ACC112 (cell line): ENCODE data around the gene MLLT3.
A peak's percentile ranks its signal among the peaks of the same experiment; 100 is the strongest.

Experiments
- H2AFZ ChIP-seq: fragments of 200-600 bp; sonication (generic); one replicate; pipeline ENCODE4 v1.6.0; 2017; ENCODE audit warnings: antibody characterized with exemption, low read length; ENCODE audit not compliant: unreplicated experiment
- H3K27ac ChIP-seq: fragments of 200-600 bp; sonication (generic); 2 replicates; pipeline ENCODE4 v1.5.1; 2014; ENCODE audit warnings: low read depth, mild to moderate bottlenecking, antibody characterized with exemption, low read length, moderate library complexity
- H3K27me3 ChIP-seq: fragments of 200-600 bp; sonication (generic); 2 replicates; pipeline ENCODE4 v1.6.1; 2014; ENCODE audit warnings: mild to moderate bottlenecking, antibody characterized with exemption, low read length, moderate library complexity, mixed read lengths; ENCODE audit not compliant: insufficient read depth
- H3K36me3 ChIP-seq: fragments of 200-600 bp; sonication (generic); 2 replicates; pipeline ENCODE4 v1.6.1; 2016; ENCODE audit warnings: mild to moderate bottlenecking, antibody characterized with exemption, low read length, moderate library complexity, mixed read lengths; ENCODE audit not compliant: insufficient read depth
- H3K4me1 ChIP-seq: fragments of 200-600 bp; sonication (generic); one replicate; pipeline ENCODE4 v1.6.1; 2016; ENCODE audit warnings: low read length, mixed read lengths; ENCODE audit not compliant: insufficient read depth, unreplicated experiment, control insufficient read depth
- H3K4me3 ChIP-seq: fragments of 200-600 bp; sonication (generic); 2 replicates; pipeline ENCODE4 v1.5.1; 2014; ENCODE audit warnings: mild to moderate bottlenecking, low read depth, low read length
- H3K79me2 ChIP-seq: fragments of 200-600 bp; sonication (generic); one replicate; pipeline ENCODE4 v1.6.0; 2016; ENCODE audit warnings: low read length; ENCODE audit not compliant: control insufficient read depth, unreplicated experiment, insufficient read depth

MLLT3 gene

DNA sequence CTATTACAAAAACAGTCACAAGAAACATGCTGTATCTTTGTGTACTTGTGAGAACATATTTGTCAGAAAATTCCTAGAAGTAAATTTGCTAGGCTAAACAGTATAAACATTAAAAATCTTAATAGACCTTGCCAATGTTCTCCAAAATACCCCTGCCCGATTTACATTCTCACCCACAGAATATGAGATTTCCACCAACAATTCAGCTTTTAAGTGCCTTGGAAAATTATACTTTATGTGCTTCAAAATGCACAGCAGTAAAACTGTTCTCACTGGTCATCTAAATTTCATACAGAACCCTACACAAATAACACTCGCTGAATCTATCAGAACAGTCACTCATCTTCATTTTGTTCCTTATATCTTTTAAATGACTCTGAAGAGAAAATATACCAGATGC lies 5.5 kb downstream of the MLLT3 start:
- peaks cover 26% of the 10 kb centered on the region for H3K79me2 ChIP-seq
- H2AFZ ChIP-seq, result no peak overlapping the region
- H3K36me3 ChIP-seq, result no peaks in the 10 kb centered on the region
- H3K4me3 ChIP-seq, result no peak overlapping the region
- H3K27me3 ChIP-seq, result no peaks in the 10 kb centered on the region
- peaks cover 43% of the 10 kb centered on the region for H3K4me1 ChIP-seq
- no peak overlapping the region for H3K27ac ChIP-seq

DNA sequence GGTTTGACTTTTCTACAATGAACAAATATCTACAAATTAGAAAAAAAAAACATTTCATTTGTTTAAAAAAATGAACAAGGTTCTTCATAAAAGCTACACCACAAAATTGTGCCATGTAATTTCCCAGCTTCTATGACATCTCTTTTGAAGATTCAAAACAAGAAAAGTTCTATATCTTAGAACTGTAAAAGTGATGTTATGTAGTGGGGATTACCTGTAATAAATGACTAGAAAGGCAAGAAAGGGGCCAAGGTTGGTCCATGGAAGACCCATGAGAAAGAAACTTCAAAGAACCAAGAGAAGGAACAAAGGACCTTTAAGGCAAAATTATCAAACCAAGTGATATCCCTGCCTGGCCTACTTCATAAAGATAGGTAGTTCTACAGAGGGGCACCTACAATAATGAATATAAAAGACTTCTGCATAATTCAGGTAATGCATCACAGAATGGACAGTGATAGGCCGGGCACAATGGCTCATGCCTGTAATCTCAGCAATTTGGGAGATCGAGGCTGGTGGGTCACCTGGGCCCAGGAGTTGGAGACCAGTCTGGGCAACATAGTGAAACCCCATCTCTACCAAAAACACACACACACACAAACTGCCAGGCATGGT lies 7.6 kb downstream of the MLLT3 start:
- H3K79me2 ChIP-seq, result peaks cover 29% of the 10 kb centered on the region
- no peak overlapping the region for H2AFZ ChIP-seq
- H3K27ac ChIP-seq, result no peak overlapping the region
- no peaks in the 10 kb centered on the region for H3K36me3 ChIP-seq
- H3K4me1 ChIP-seq, result peaks cover 59% of the 10 kb centered on the region
- H3K4me3 ChIP-seq, result no peak overlapping the region
- no peaks in the 10 kb centered on the region for H3K27me3 ChIP-seq

DNA sequence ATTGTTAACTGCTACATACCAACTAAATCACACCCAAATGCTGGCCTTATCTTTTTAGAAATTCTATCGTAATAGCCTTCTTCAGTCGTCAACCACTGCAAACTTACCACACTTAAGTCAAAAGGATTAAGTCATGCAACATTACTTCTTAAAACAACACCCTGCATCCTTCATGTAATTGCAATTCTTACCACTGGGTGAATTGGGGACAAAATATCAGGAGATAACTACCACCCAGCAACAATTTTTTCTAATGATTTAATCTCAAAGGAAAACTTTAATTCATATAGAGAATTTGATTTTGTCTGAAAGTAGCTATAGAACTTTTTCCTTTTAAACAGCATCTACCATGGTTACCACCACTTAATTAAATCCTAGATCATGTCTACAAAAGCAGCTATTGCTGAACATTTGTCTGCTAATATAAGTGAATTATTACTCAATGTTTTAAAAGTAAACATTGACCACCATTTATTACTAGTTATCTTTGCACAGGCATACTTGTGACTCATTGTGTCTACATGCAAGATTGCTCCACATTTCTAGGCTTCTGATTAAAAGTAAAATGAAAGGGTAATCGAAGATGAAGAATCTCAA lies 10.5 kb downstream of the MLLT3 start:
- Histone ChIP-seq H3K27me3 (no peaks in the 10 kb centered on the region), H3K4me1 (peaks cover 46% of the 10 kb centered on the region), H3K27ac (peak overlapping the region; percentile 90), H2AFZ (peak overlapping the region; percentile 51), H3K79me2 (peaks cover 37% of the 10 kb centered on the region), H3K4me3 (peak overlapping the region; percentile 67), H3K36me3 (no peaks in the 10 kb centered on the region)

DNA sequence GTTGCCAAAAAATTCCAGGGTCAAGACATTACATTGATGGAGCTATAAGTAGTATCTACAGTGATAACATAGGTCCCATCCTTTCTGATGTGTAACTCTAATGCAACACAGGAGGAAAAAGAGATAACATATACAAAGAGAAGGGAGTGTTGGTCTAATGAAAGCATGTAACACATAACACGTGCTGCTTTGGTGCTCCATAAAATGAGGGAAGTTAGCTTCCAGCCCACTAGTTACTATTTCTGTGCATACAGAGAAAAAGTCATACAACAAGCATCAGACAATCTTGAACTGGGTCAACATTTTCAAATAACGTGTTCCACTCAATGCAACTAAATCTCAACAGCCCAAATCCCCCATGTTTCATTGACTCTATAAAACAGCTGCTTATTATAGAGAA lies 11.7 kb downstream of the MLLT3 start:
- Histone ChIP-seq H3K4me1 (peaks cover 49% of the 10 kb centered on the region), H2AFZ (no peak overlapping the region), H3K27ac (no peak overlapping the region), H3K4me3 (no peak overlapping the region), H3K36me3 (no peaks in the 10 kb centered on the region), H3K27me3 (no peaks in the 10 kb centered on the region), H3K79me2 (peaks cover 42% of the 10 kb centered on the region)

DNA sequence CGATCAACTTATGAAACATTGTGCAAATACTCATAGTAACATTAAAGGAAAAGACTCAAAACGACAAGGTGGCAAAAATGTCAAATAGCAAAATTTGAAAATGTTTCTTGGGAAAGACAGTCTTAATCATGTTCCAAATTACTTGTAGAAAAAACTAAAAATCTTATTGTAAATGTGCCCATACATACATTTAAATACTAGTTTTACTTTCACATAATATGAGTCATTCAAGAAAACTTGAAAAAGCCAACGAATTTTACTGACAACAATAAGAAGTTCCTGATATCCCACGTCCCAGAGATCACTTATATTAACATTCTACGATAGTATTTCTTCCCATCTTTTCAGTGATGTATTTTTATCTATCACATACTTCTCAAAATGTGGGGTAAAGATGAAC lies 13.7 kb downstream of the MLLT3 start:
- Histone ChIP-seq H3K79me2 (peaks cover 53% of the 10 kb centered on the region), H3K4me1 (peaks cover 56% of the 10 kb centered on the region), H2AFZ (no peak overlapping the region), H3K4me3 (peak overlapping the region; percentile 22; the same call in 1 of the 2 replicates), H3K36me3 (no peaks in the 10 kb centered on the region), H3K27ac (no peak overlapping the region), H3K27me3 (no peaks in the 10 kb centered on the region)

DNA sequence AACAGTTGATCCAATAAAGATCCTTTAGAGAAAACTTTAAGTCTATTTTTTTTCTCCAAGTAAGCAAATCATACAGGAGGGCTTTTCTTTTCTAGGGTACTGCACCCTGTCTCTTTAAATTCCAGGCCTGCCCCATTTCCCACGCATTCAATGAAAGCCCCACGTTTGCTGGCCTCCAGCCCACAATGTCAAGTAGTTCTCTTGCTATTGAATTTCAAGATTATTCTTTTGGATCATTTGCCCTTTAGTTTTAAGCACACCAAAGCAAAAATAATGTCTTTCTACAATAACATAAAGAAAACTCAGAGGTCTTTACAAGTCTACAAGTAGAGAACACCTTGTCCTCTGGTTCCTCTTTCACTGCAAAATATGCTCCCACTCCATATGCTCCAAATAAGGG lies 15.6 kb downstream of the MLLT3 start:
- Histone ChIP-seq H3K79me2 (peaks cover 68% of the 10 kb centered on the region), H3K36me3 (no peaks in the 10 kb centered on the region), H3K27ac (no peak overlapping the region), H3K27me3 (no peaks in the 10 kb centered on the region), H3K4me3 (no peak overlapping the region), H3K4me1 (peaks cover 60% of the 10 kb centered on the region), H2AFZ (no peak overlapping the region)

DNA sequence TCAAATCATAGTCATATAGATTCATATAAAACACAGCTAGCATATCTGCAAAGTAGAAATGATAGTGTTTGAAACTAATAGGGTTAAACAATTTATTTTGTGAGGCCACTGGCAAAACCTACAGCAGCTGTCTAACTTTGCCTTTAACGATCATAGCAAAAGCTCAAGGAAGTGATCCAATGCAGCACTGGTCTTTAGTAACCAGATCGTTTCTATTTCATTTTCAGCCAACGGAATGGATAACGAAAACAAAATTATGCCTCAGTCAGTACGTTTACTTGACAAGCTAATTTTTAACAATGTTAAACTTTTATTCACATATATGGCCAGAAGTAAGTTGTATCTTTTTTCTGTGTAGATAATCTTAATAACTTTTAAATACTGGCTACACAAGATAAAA lies 17.7 kb downstream of the MLLT3 start:
- peak overlapping the region; percentile 95 for H2AFZ ChIP-seq
- H3K36me3 ChIP-seq, result no peaks in the 10 kb centered on the region
- peaks cover 53% of the 10 kb centered on the region for H3K4me1 ChIP-seq
- H3K27ac ChIP-seq, result peak overlapping the region; percentile 71
- peak overlapping the region; percentile 72 for H3K4me3 ChIP-seq
- H3K79me2 ChIP-seq, result peaks cover 67% of the 10 kb centered on the region
- H3K27me3 ChIP-seq, result no peaks in the 10 kb centered on the region

DNA sequence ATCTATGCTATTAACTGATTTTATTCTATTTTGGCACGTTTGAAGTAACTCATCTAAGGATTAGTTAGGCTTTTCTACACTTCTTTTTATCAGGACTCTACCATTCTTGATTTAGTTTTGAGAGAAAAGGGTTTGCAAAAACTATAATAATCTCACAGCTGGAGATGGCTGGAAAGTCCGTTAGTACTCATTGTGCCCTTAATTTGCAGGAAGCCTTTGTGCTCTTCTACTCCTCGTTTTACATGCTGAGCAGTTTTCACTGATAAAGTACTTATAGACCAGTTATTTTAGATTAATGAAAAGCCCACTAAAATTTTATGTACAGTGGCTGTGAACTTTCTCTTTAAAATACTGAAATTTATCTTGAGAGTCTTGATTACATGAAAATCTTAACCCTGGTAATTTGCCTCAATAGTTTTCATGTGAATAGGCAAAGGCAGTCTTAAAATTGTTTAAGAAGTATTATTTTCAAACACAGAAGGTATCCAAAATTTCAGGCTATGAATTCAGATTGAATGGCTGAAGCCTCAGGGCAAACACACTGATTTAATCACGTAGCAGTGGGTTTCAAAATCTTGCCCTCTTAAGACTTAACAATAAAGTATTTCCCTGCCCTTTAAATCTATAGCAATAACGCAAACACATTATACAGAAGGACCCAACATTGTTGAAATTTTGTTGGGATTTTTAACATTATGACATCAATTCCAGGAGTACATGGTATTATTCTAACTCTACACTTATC lies 18.6 kb downstream of the MLLT3 start:
- peak overlapping the region; percentile 62 for H2AFZ ChIP-seq
- peak overlapping the region; percentile 72 for H3K4me3 ChIP-seq
- peak overlapping the region; percentile 71 for H3K27ac ChIP-seq
- peaks cover 59% of the 10 kb centered on the region for H3K79me2 ChIP-seq
- no peaks in the 10 kb centered on the region for H3K36me3 ChIP-seq
- H3K4me1 ChIP-seq, result peaks cover 56% of the 10 kb centered on the region
- H3K27me3 ChIP-seq, result no peaks in the 10 kb centered on the region

DNA sequence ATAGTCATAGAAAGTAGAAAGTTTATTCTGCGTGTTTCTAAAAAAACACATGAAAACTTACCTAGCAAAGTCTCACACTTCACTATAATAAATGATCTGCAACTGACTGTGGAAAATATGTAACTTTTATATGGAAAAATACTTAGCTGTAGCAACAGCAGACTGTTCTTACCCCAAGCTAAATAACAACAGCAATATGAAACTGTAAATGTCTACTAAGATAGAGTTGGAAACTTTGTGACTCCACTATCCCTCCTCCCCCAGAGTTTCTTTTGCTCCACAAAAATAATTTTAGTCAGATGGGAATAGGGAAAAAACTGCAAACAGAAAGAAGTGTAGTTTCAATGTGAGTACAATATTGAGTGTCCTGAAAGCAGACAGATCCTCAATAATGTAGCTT lies 21.0 kb downstream of the MLLT3 start:
- Histone ChIP-seq H3K4me3 (no peak overlapping the region), H3K79me2 (peaks cover 56% of the 10 kb centered on the region), H3K36me3 (no peaks in the 10 kb centered on the region), H3K27me3 (no peaks in the 10 kb centered on the region), H3K4me1 (peaks cover 60% of the 10 kb centered on the region), H2AFZ (no peak overlapping the region), H3K27ac (no peak overlapping the region)

DNA sequence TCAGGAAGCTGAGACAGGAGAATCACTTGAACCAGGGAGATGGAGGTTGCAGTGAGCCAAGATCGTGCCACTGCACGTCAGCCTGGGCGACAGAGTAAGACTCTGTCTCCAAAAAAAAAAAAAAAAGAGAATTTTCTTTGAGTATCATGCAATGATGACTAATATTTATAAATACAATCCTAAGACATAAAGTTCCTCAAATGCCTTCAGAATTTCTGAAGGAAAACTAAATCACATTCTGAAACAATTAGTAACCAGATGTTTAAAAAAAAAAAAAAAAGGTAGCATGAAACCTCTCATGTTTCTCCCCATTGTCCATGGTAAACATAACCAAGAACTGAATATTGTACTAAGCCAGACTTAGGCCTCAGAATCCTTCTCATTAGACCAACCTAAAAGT lies 23.1 kb downstream of the MLLT3 start:
- H3K4me3 ChIP-seq, result no peak overlapping the region
- H3K36me3 ChIP-seq, result no peaks in the 10 kb centered on the region
- H2AFZ ChIP-seq, result no peak overlapping the region
- H3K79me2 ChIP-seq, result peaks cover 42% of the 10 kb centered on the region
- H3K4me1 ChIP-seq, result peaks cover 56% of the 10 kb centered on the region
- H3K27me3 ChIP-seq, result no peaks in the 10 kb centered on the region
- peak overlapping the region; percentile 71 for H3K27ac ChIP-seq

DNA sequence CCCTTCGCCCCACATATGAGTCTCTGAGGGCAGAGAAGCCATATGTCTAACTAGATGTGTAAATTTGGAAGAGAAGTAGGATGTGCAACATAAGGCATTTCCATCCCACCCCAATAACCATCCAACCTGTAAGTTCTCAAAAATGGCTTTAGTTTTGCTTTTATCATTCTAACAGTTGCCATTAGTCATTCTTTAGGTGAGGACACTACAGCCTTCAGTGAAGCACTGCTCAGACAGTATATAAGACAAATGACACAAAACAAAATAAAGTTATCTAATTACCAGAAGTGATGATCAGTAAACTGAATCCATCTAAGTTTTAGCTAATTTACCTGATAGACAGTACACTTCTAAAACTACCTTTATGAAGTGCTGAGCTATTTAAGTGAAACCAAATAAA lies 23.9 kb downstream of the MLLT3 start:
- no peak overlapping the region for H3K27ac ChIP-seq
- peaks cover 34% of the 10 kb centered on the region for H3K79me2 ChIP-seq
- no peak overlapping the region for H2AFZ ChIP-seq
- H3K4me3 ChIP-seq, result no peak overlapping the region
- no peaks in the 10 kb centered on the region for H3K27me3 ChIP-seq
- H3K36me3 ChIP-seq, result no peaks in the 10 kb centered on the region
- H3K4me1 ChIP-seq, result peaks cover 54% of the 10 kb centered on the region
